ENCODE measurements around the gene SLC22A14.
A peak's percentile ranks its signal among the peaks of the same experiment; 100 is the strongest.
"Not testable (repeated sequence)": the region's sequence is repeated elsewhere in the genome, so short reads cannot be mapped to it uniquely, and the experiment has no call there.

The SLC22A14 gene

GRCh38 chr3:38313695-38314094 is 31.6 kb downstream of the SLC22A14 start:
- no peaks in the 10 kb centered on the region for H3K4me1 Mint-ChIP-seq (ENCODE audit: low read depth)
- no peaks in the 10 kb centered on the region for H3K9me3 Mint-ChIP-seq
- no peaks in the 10 kb centered on the region for H3K36me3 Mint-ChIP-seq (ENCODE audit: low read depth)
- no peak for DNase-seq (ENCODE audit: low spot score)
- peaks cover 12% of the 10 kb centered on the region for H3K27me3 Mint-ChIP-seq (ENCODE audit: low read depth)
- H3K4me3 Mint-ChIP-seq = no peak overlapping the region
- no peak overlapping the region for H3K27ac Mint-ChIP-seq

GRCh38 chr3:38314112-38314763 is 32.1 kb downstream of the SLC22A14 start:
- Mint-ChIP-seq H3K27ac (no peak overlapping the region), H3K9me3 (no peaks in the 10 kb centered on the region), H3K4me3 (no peak overlapping the region), H3K4me1 (ENCODE audit: low read depth) (no peaks in the 10 kb centered on the region), H3K27me3 (ENCODE audit: low read depth) (peaks cover 8% of the 10 kb centered on the region), H3K36me3 (ENCODE audit: low read depth) (no peaks in the 10 kb centered on the region)
- DNase-seq (ENCODE audit: low spot score) = no peak

- Mint-ChIP-seq H3K4me1 (ENCODE audit: low read depth) (no peaks in the 10 kb centered on the region), H3K4me3 (no peak overlapping the region), H3K9me3 (no peaks in the 10 kb centered on the region), H3K27ac (no peak overlapping the region), H3K27me3 (ENCODE audit: low read depth) (peaks cover 3% of the 10 kb centered on the region), H3K36me3 (ENCODE audit: low read depth) (no peaks in the 10 kb centered on the region)
- DNase-seq (ENCODE audit: low spot score) = no peak
Observed at GRCh38 chr3:38314764-38315487, 32.8 kb downstream of the SLC22A14 start.

GRCh38 chr3:38315488-38316230 is 33.6 kb downstream of the SLC22A14 start:
- Mint-ChIP-seq H3K9me3 (no peaks in the 10 kb centered on the region), H3K27ac (no peak overlapping the region), H3K4me3 (no peak overlapping the region), H3K27me3 (ENCODE audit: low read depth) (no peaks in the 10 kb centered on the region), H3K4me1 (ENCODE audit: low read depth) (no peaks in the 10 kb centered on the region), H3K36me3 (ENCODE audit: low read depth) (no peaks in the 10 kb centered on the region)
- no peak for DNase-seq (ENCODE audit: low spot score)

- Mint-ChIP-seq H3K9me3 (peaks cover 3% of the 10 kb centered on the region), H3K27ac (no peak overlapping the region), H3K4me3 (no peak overlapping the region), H3K27me3 (ENCODE audit: low read depth) (no peaks in the 10 kb centered on the region), H3K4me1 (ENCODE audit: low read depth) (no peaks in the 10 kb centered on the region), H3K36me3 (ENCODE audit: low read depth) (no peaks in the 10 kb centered on the region)
- DNase-seq (ENCODE audit: low spot score) = no peak
Observed at GRCh38 chr3:38316356-38317191, 34.5 kb downstream of the SLC22A14 start.

- Mint-ChIP-seq H3K27ac (no peak overlapping the region), H3K27me3 (ENCODE audit: low read depth) (no peaks in the 10 kb centered on the region)
- DNase-seq (ENCODE audit: low spot score) = no peak
Observed at GRCh38 chr3:38317192-38317759, 35.2 kb downstream of the SLC22A14 start.

GRCh38 chr3:38318766-38319671 is 36.9 kb downstream of the SLC22A14 start:
- no peaks in the 10 kb centered on the region for H3K4me1 Mint-ChIP-seq (ENCODE audit: low read depth)
- peaks cover 7% of the 10 kb centered on the region for H3K9me3 Mint-ChIP-seq
- no peak overlapping the region for H3K4me3 Mint-ChIP-seq
- H3K36me3 Mint-ChIP-seq (ENCODE audit: low read depth) = no peaks in the 10 kb centered on the region
- peaks cover 6% of the 10 kb centered on the region for H3K27me3 Mint-ChIP-seq (ENCODE audit: low read depth)
- H3K27ac Mint-ChIP-seq = no peak overlapping the region
- no peak for DNase-seq (ENCODE audit: low spot score)

More at GRCh38 chr3:38317192-38317759, 35.2 kb downstream of the SLC22A14 start:
- H3K4me1 Mint-ChIP-seq (ENCODE audit: low read depth) = no peaks in the 10 kb centered on the region
- peaks cover 3% of the 10 kb centered on the region for H3K9me3 Mint-ChIP-seq
- H3K4me3 Mint-ChIP-seq = no peak overlapping the region
- H3K36me3 Mint-ChIP-seq (ENCODE audit: low read depth) = no peaks in the 10 kb centered on the region

- not testable (repeated sequence) for H3K27ac Mint-ChIP-seq; H3K36me3 Mint-ChIP-seq (ENCODE audit: low read depth); H3K4me1 Mint-ChIP-seq (ENCODE audit: low read depth); H3K9me3 Mint-ChIP-seq; DNase-seq (ENCODE audit: low spot score); H3K4me3 Mint-ChIP-seq
- peaks cover 12% of the 10 kb centered on the region for H3K27me3 Mint-ChIP-seq (ENCODE audit: low read depth)
Observed at GRCh38 chr3:38320638-38321037, 38.5 kb downstream of the SLC22A14 start.

GRCh38 chr3:38323060-38323459 is 41.0 kb downstream of the SLC22A14 start:
- H3K4me1 Mint-ChIP-seq (ENCODE audit: low read depth) = peaks cover 3% of the 10 kb centered on the region
- peaks cover 18% of the 10 kb centered on the region for H3K9me3 Mint-ChIP-seq

GRCh38 chr3:38325256-38325655 is 43.2 kb downstream of the SLC22A14 start:
- Mint-ChIP-seq H3K27me3 (ENCODE audit: low read depth) (peaks cover 12% of the 10 kb centered on the region), H3K9me3 (peaks cover 18% of the 10 kb centered on the region), H3K36me3 (ENCODE audit: low read depth) (peaks cover 1% of the 10 kb centered on the region), H3K27ac (no peak overlapping the region), H3K4me1 (ENCODE audit: low read depth) (peaks cover 7% of the 10 kb centered on the region), H3K4me3 (no peak overlapping the region)
- DNase-seq (ENCODE audit: low spot score) = no peak

More at GRCh38 chr3:38323060-38323459, 41.0 kb downstream of the SLC22A14 start:
- peaks cover 12% of the 10 kb centered on the region for H3K27me3 Mint-ChIP-seq (ENCODE audit: low read depth)
- no peak for DNase-seq (ENCODE audit: low spot score)
- H3K36me3 Mint-ChIP-seq (ENCODE audit: low read depth) = peaks cover 1% of the 10 kb centered on the region
- H3K27ac Mint-ChIP-seq = no peak overlapping the region
- H3K4me3 Mint-ChIP-seq = no peak overlapping the region

GRCh38 chr3:38327335-38328009 is 45.4 kb downstream of the SLC22A14 start:
- peak; percentile 17 for DNase-seq (ENCODE audit: low spot score)
- no peak overlapping the region for H3K27ac Mint-ChIP-seq
- peaks cover 15% of the 10 kb centered on the region for H3K9me3 Mint-ChIP-seq
- peaks cover 15% of the 10 kb centered on the region for H3K27me3 Mint-ChIP-seq (ENCODE audit: low read depth)
- peaks cover 1% of the 10 kb centered on the region for H3K36me3 Mint-ChIP-seq (ENCODE audit: low read depth)
- H3K4me1 Mint-ChIP-seq (ENCODE audit: low read depth) = peaks cover 7% of the 10 kb centered on the region
- H3K4me3 Mint-ChIP-seq = no peak overlapping the region
